T-helper 2 cell treated with Interferon-gamma antibody and Interleukin-4, amounts not matched to agents 5 μg/mL and 100 μg/mL, for 36 hours (primary cell): ENCODE data around the gene B3GAT1.

Experiments
- DNase-seq: peaks from one replicate; pipeline ENCODE4 v3.0.0; 2021; ENCODE audit warnings: low spot score
- H3K27ac Mint-ChIP-seq: one replicate; pipeline ENCODE4 v1.8.0; 2021; ENCODE audit warnings: mild to moderate bottlenecking, mixed read lengths
- H3K27me3 Mint-ChIP-seq: one replicate; pipeline ENCODE4 v1.8.0; 2021; ENCODE audit warnings: low read depth, mixed read lengths
- H3K36me3 Mint-ChIP-seq: one replicate; pipeline ENCODE4 v1.8.0; 2021; ENCODE audit warnings: low read depth, mixed read lengths
- H3K4me1 Mint-ChIP-seq: one replicate; pipeline ENCODE4 v1.8.0; 2021; ENCODE audit warnings: low read depth, mixed read lengths
- H3K4me3 Mint-ChIP-seq: one replicate; pipeline ENCODE4 v1.8.0; 2022; ENCODE audit warnings: mild to moderate bottlenecking, moderate library complexity, mixed read lengths
- H3K9me3 Mint-ChIP-seq: one replicate; pipeline ENCODE4 v1.8.0; 2021; ENCODE audit warnings: mixed read lengths

B3GAT1 gene

GRCh38 chr11:134433251-134433650 lies 21.2 kb upstream of the B3GAT1 start:
- no peak overlapping the region for H3K27ac Mint-ChIP-seq
- peaks cover 3% of the 10 kb centered on the region for H3K27me3 Mint-ChIP-seq
- H3K36me3 Mint-ChIP-seq = no peaks in the 10 kb centered on the region
- DNase-seq = no peak
- H3K9me3 Mint-ChIP-seq = no peaks in the 10 kb centered on the region
- no peak overlapping the region for H3K4me3 Mint-ChIP-seq
- H3K4me1 Mint-ChIP-seq = no peaks in the 10 kb centered on the region

DNA sequence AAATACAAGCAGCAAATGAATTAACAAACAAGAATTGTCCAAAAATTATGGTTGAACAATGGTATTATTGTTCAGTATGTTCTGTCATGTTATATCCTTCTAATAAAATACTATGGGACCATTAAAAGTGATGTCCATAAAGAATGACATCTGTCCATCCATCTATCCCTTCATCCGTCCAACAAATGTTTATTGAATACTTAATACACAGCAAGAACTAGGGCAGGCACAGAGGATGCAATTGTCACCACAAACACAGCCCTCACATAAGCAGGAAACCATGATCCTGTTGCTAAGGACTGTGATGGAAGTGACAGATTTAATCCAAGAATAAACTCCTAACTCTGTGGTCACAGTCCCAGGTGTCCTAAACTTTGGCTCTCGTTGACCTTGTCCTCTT lies 20.7 kb upstream of the B3GAT1 start:
- Mint-ChIP-seq H3K4me1 (no peaks in the 10 kb centered on the region), H3K4me3 (no peak overlapping the region), H3K27me3 (peaks cover 3% of the 10 kb centered on the region), H3K27ac (no peak overlapping the region), H3K9me3 (no peaks in the 10 kb centered on the region), H3K36me3 (no peaks in the 10 kb centered on the region)
- DNase-seq = no peak

GRCh38 chr11:134429106-134429505 lies 17.1 kb upstream of the B3GAT1 start:
- no peaks in the 10 kb centered on the region for H3K4me1 Mint-ChIP-seq
- no peak overlapping the region for H3K4me3 Mint-ChIP-seq
- no peak for DNase-seq
- H3K36me3 Mint-ChIP-seq = no peaks in the 10 kb centered on the region
- no peaks in the 10 kb centered on the region for H3K9me3 Mint-ChIP-seq
- no peak overlapping the region for H3K27ac Mint-ChIP-seq
- peaks cover 8% of the 10 kb centered on the region for H3K27me3 Mint-ChIP-seq

GRCh38 chr11:134425816-134426536 lies 13.9 kb upstream of the B3GAT1 start:
- H3K9me3 Mint-ChIP-seq = no peaks in the 10 kb centered on the region
- peaks cover 8% of the 10 kb centered on the region for H3K27me3 Mint-ChIP-seq
- H3K4me1 Mint-ChIP-seq = no peaks in the 10 kb centered on the region
- DNase-seq = no peak
- no peaks in the 10 kb centered on the region for H3K36me3 Mint-ChIP-seq
- no peak overlapping the region for H3K4me3 Mint-ChIP-seq
- H3K27ac Mint-ChIP-seq = no peak overlapping the region

- no peak overlapping the region for H3K4me3 Mint-ChIP-seq
- DNase-seq = no peak
- H3K36me3 Mint-ChIP-seq = no peaks in the 10 kb centered on the region
- H3K27me3 Mint-ChIP-seq = peaks cover 8% of the 10 kb centered on the region
- no peaks in the 10 kb centered on the region for H3K4me1 Mint-ChIP-seq
- no peaks in the 10 kb centered on the region for H3K9me3 Mint-ChIP-seq
- H3K27ac Mint-ChIP-seq = no peak overlapping the region
These were observed 13.4 kb upstream of the B3GAT1 start for GRCh38 chr11:134425413-134425812.

GRCh38 chr11:134423106-134423505 lies 11.1 kb upstream of the B3GAT1 start:
- no peak overlapping the region for H3K4me3 Mint-ChIP-seq
- no peaks in the 10 kb centered on the region for H3K4me1 Mint-ChIP-seq
- H3K9me3 Mint-ChIP-seq = no peaks in the 10 kb centered on the region
- H3K27ac Mint-ChIP-seq = no peak overlapping the region
- peaks cover 5% of the 10 kb centered on the region for H3K27me3 Mint-ChIP-seq
- H3K36me3 Mint-ChIP-seq = no peaks in the 10 kb centered on the region
- DNase-seq = no peak

DNA sequence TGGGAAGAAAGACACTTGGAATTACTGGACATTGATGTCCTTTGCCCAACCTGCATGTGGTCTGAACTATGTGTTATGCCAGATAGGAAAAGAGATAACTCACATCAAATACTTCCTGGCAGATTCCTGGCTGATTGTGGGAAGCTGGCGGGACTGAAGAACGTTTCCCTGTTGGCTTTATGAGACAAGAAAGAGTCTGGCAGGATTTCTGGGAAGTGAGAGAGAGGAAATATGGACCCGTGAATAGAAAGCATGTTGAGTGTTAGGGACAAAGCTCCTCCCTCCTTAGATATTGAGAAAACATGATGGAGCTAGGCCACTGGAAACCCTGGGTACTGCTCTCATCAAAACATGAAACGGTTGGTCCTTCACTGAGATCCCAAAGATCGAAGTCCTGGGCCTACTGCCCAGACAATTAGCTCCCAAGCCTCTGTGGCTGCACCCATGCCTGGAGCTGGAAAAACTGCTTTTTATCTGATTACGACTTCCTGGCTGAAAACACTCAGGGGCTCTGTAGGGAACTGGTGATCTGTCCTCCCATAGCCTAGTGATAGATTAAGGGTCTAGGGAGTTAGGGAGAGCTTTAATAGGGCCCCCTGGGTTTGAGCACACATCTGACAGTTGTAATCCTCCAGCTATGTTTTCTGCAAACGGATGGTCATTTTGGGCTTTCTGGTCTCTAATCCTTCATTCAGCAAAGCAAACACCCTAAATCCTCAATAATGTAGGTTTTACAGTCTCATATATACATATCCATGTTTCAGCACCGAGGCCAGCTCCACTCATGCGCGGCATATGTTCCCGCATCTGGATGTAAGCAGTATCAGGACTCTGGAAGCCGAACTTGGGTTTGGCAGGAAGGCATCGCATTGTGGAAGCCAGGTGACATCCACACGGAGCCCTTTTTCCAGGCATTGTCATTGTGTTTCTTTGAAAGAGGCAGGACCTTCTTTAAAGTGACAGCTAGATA lies 6.1 kb upstream of the B3GAT1 start:
- H3K36me3 Mint-ChIP-seq = no peaks in the 10 kb centered on the region
- H3K27me3 Mint-ChIP-seq = peaks cover 37% of the 10 kb centered on the region
- no peaks in the 10 kb centered on the region for H3K9me3 Mint-ChIP-seq
- no peak overlapping the region for H3K27ac Mint-ChIP-seq
- H3K4me1 Mint-ChIP-seq = peaks cover 4% of the 10 kb centered on the region
- H3K4me3 Mint-ChIP-seq = no peak overlapping the region
- DNase-seq = no peak

DNA sequence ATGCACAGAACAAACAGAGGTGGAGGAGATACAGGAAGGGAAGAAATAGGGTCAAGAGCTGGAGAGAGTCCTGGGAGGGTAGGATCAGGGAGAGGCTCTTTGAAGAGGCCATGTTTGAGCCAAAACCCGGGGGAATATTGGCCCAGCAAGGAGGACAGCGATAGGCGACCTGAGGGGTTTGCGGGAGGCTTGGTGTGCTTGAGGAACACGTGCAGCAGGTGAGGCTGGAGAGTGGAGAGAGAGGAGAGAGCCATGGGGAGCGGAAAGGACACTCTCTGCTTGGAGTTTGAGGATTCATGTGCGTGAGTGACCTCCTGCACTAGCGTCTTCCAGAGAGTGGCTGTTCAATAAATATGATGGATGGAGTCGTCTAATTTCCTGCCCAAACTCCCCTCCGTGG lies 4.7 kb upstream of the B3GAT1 start:
- DNase-seq = no peak
- Mint-ChIP-seq H3K36me3 (no peaks in the 10 kb centered on the region), H3K27ac (no peak overlapping the region), H3K27me3 (peaks cover 41% of the 10 kb centered on the region), H3K9me3 (no peaks in the 10 kb centered on the region), H3K4me3 (no peak overlapping the region), H3K4me1 (peaks cover 7% of the 10 kb centered on the region)

GRCh38 chr11:134414766-134415765 lies 3.0 kb upstream of the B3GAT1 start:
- Mint-ChIP-seq H3K9me3 (no peaks in the 10 kb centered on the region), H3K4me3 (no peak overlapping the region), H3K4me1 (peaks cover 7% of the 10 kb centered on the region), H3K27me3 (peaks cover 55% of the 10 kb centered on the region), H3K27ac (no peak overlapping the region), H3K36me3 (no peaks in the 10 kb centered on the region)
- no peak for DNase-seq

DNA sequence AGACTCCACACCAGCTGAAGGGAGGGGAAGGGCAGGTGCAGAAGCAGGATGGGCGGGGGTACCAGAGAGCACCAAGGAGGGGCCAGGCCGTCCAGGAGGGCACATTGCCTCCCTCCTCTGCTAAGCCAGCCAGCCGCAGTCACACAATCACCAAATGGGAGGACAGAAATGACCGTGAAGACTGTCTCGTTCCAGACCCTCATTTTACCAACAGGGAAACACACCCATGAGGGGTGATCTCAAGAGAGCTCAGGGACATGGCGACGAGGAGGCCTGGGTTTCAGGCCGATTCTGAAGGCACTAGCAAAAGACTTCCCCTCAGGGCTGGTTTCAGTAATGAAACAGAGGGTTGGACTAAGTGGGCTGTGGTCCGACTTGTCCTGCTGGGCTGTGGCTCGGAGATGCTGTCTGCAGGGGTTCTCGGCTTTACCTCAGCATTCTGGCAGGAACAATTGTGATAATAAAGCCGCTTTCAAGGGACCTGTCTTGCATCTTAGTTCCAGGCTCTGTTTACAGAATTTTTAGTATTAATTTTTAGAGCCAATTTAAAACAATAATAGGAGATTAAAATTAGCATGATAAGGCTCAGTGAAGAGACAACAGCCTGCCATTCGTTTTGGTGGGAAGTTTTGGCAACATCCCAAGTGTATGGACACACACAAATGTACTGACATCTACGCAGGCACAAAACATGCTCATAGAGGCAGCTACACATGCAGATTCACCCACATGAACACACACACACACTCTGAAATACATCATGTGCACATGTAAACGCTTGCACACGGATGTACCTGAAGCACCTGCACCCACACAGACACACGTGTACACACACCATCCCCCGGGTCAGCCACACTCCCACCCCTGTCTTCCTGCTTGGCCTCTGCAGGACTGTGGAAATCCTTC lies 2.0 kb upstream of the B3GAT1 start:
- peak overlapping the region; percentile 59 for H3K4me3 Mint-ChIP-seq
- H3K27ac Mint-ChIP-seq = no peak overlapping the region
- H3K36me3 Mint-ChIP-seq = no peaks in the 10 kb centered on the region
- no peak for DNase-seq
- no peaks in the 10 kb centered on the region for H3K9me3 Mint-ChIP-seq
- peaks cover 61% of the 10 kb centered on the region for H3K27me3 Mint-ChIP-seq
- H3K4me1 Mint-ChIP-seq = peaks cover 7% of the 10 kb centered on the region

DNA sequence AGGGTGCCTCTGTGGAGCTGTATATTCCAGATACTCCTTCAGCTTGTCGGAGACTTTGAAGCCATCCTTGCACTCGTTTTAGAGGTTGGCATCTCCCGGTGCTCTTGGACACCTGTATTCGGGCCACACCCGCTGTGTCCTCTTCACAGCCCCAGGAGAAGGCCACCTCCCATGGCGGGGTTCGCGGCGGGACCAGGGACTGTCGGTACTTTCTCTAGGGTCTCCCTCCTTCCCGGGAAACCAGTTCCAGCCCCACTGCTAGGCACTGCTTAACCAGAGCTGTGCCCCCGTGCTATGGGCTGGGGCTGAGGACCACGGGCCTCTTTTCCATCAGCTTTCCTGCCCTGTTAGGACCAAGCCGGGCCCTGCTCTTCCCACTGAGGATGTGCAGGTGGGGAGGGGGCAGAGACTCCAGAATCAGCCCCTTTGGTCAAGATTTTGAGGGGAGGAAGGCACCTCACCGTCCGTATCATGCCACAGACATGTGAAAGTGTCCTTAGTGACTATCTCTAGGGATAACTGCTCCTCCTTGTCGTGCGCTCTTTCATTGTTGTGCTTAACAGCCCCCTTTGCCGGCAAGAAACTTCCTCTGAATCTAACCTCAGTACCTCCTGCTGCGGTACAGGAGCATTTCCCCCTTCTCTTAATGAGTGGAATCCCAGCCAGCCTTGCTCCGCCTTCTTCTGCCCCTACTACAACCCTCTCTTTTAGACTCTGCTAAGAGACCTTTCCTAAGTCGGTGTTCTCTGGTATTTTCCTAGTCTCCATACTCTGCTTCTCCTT lies 1.2 kb upstream of the B3GAT1 start:
- H3K4me1 Mint-ChIP-seq = peaks cover 7% of the 10 kb centered on the region
- H3K27ac Mint-ChIP-seq = no peak overlapping the region

DNA sequence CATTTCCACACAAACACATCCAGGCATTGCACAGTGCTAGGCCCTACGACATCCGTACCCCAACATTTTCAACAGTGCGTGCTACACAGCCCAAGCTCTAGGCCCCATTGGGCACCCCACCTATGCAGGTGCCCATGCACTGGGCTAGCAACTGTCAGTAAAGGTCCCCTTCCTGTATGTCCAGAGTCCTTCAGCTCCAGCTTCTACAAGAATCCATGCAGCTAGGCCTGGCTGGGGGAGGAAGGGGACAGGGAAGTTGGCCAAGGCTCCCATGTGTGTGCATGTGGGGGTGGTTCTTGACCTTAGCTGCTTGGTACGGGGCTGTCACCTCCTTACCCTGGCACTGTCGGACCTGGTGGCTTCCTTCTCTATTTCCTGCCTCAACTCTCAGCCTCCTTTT lies 1.3 kb downstream of the B3GAT1 start:
- Mint-ChIP-seq H3K4me1 (peaks cover 9% of the 10 kb centered on the region), H3K9me3 (no peaks in the 10 kb centered on the region), H3K36me3 (no peaks in the 10 kb centered on the region), H3K27me3 (peaks cover 57% of the 10 kb centered on the region), H3K27ac (no peak overlapping the region), H3K4me3 (peak overlapping the region; percentile 57)
- DNase-seq = no peak

More for the DNA sequence above, 1.2 kb upstream of the B3GAT1 start:
- Mint-ChIP-seq H3K36me3 (no peaks in the 10 kb centered on the region), H3K27me3 (peaks cover 61% of the 10 kb centered on the region), H3K9me3 (no peaks in the 10 kb centered on the region), H3K4me3 (peak overlapping the region; percentile 59)
- DNase-seq = no peak
